GM21447 (cell line): ENCODE measurements around the gene ATP2B3.

Source experiments
- ATAC-seq: cut with Tn5 transposase; IDR thresholded peaks from one replicate; pipeline ENCODE4 v1.9.1; 2021; ENCODE audit not compliant: unreplicated experiment

The ATP2B3 gene

GRCh38 chrX:153507484-153508178 lies 9.8 kb upstream of the ATP2B3 start:
- peak; percentile 88 for ATAC-seq

DNA sequence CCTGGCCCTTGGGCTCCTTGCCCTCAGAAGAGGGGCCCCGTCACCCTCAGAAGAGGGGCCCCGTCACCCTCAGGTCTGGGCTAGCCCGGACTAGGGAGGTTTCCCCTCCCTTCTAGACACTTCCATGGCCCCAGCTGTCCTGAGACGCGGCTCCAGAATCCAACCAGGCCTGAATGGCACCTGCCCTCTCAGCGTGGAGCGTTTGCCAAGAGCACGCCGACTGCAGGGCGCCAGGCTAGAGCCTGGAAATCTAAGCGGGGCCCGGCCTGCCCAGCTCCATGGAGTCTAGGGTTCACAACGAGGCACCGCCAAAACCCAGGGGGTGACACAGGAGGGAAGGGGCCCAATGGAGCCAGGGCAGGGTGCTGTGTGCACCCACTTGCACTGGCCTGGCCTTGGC lies 7.8 kb upstream of the ATP2B3 start:
- ATAC-seq: no peak

DNA sequence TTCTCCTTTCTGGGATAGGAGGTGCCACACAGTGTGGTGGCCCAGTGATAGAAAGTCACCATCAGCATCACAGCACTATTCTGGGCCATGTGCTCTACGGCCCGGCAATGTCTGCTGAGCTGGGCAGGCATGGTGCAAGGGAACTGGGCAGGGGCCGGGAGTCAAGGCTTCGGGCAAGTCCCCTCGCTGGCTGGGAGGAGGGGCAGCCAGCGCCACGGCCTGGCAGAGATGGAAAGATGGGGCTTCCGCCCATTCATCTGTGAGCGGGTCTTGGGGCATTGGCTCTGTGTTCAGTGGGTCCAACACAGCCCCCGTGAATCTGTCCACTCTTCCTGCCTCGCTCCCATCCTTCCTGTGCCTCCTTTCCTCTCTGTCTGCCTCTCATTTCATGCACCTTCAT lies 7.1 kb upstream of the ATP2B3 start:
- no peak for ATAC-seq

GRCh38 chrX:153511784-153512500 lies 5.5 kb upstream of the ATP2B3 start:
- no peak for ATAC-seq

DNA sequence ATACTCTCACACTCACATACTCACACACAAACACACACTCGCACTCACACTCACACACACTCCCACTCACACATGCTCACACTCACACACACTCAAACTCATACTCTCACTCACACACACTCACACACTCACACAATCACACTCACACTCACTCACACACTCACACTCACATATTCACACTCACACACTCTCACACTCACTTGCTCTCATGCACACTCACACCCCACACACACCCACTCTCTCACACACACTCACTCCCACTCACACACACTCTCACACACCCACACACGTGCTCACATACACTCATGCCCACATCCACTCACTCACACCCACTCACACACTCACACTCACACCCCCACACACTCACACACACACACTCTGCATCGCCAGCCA lies 4.9 kb upstream of the ATP2B3 start:
- ATAC-seq: no peak

DNA sequence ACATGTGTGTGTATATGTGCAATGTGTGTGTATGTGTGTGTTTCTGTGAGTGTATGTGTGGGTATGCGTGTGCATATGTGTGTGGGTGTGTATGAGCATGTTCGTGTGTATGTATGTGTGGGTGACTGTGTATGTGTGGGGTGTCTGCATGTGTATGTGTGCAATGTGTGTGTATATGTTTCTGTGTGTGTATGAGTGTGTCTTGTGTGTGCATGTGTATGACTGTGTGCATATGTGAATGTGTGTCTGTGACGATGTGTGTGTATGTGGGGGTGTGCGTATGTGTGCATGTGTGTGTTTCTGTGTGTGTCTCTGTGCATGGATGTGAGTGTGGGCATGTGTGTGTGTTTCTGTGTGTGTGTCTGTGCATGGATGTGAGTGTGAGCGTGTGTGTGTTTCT lies 4.2 kb upstream of the ATP2B3 start:
- no peak for ATAC-seq

DNA sequence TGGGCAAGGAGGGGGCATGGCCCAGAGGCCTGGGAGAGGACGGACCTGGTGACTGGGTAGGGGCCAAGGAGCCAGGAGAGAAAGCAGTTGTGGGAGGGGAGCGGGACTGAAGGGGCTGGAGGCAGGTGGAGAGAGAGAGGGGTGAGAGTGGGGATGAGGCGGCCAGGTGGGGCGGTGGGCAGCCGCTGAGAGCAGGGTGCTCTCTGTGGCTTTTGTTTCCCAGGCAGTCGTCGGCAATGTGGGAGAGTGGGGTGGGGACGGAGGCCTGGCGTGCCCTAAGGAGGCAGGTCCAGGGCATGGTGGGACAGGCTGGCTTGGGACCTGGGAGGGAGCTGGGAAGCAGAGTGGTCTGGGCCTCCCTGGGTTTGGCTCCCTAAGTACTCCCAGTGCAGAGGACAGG lies 3.2 kb upstream of the ATP2B3 start:
- no peak for ATAC-seq

GRCh38 chrX:153515435-153515834 lies 2.0 kb upstream of the ATP2B3 start:
- ATAC-seq: no peak

DNA sequence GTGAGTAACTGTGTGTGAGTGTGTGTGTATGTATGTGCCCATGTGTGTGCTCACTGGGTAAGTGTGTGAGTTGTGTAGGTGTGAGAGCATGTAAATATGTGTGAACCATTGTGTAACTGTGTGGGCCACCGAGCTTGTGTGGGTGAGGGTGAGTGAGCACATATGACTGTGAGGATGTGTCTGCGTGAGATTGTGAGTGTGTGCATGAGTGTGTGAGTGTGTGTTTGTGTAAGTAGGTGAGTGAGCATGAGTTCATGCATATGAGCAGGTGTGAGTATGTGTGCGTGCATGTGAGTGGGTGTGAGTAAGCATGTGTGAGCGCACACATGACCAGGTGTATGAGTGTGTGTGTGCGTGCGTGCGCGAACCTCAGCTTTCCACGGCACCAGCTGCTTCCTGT lies 1.4 kb upstream of the ATP2B3 start:
- ATAC-seq: no peak

DNA sequence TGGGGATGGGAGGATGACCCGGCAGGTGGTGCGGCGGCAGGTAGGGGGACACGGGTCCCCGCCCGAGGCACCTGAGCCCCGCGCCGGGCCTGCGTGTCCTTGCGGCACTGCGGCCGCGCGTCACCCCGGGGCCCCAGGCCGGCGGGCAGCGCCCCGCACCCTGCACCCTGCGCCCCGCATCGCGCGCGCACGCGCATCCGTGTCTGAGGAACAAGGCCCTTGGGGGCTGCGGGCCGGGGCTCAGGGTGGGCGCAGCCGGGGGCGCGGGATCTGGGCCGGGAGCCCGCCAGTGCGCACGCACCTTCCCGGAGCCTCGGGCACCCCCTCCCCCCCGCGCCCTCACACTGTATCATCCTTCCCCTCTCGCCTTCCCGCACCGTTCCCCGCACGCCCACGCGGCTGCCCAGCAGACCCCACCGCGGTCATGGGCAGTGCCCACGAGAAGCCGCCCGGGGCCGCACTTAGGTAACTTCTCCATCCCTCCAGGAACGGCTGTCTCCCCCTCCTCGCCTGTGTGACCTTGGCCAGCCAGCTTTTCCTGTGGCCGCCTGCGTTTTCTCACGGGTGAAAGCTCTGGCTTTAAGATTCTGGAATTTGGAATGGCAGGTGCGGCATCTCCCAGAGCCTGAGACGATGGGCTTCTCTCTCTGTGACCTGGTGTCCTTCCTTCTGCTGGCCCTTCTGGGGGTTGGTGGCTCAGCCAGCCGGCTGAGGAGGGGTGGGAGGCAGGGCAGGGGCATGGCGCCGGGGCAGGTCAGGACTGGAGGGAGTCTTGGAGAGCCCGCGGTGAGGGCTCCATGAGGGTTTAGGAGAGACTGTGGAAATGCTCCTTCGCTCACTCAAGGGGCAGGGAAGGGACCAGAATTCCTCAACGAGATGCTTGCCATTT lies 748 bp downstream of the ATP2B3 start:
- ATAC-seq: no peak

- no peak for ATAC-seq
Measured at GRCh38 chrX:153519569-153520286, 2.3 kb downstream of the ATP2B3 start.

DNA sequence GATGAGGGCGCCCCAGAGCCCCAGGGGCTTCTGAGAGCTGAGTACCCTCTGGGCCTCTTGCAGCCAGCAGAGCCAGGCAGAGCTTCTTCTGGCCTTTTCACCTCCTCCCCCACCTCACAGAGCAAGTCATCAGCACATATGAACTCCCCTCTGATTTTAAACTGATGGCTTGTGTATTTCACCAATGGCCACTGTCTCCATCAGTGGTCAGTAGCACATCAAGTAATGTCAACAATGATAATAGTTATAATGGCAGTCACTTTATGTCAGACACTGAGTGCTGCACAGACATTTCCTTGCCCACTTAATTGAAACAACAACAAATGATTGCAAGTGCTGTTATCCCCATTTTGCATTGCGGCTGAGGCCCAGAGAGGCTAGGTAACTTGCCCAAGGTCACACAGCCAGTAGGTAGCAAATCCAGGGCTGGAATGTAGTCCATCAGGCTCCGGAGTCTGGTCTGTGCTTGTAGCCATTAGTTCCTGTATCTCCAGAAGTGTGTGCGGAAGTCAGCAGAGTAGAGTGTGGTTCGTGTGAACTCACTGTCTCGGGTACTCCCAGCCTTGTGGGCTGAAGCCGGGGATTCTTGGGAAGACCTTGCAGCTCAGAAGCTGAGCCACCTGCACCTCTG lies 3.0 kb downstream of the ATP2B3 start:
- ATAC-seq: no peak

GRCh38 chrX:153521034-153521433 lies 3.6 kb downstream of the ATP2B3 start:
- ATAC-seq: no peak

- no peak for ATAC-seq
Measured at GRCh38 chrX:153522259-153522658, 4.8 kb downstream of the ATP2B3 start.

- ATAC-seq: no peak
Measured at GRCh38 chrX:153523269-153523668, 5.8 kb downstream of the ATP2B3 start.

GRCh38 chrX:153524234-153524633 lies 6.8 kb downstream of the ATP2B3 start:
- ATAC-seq: no peak

DNA sequence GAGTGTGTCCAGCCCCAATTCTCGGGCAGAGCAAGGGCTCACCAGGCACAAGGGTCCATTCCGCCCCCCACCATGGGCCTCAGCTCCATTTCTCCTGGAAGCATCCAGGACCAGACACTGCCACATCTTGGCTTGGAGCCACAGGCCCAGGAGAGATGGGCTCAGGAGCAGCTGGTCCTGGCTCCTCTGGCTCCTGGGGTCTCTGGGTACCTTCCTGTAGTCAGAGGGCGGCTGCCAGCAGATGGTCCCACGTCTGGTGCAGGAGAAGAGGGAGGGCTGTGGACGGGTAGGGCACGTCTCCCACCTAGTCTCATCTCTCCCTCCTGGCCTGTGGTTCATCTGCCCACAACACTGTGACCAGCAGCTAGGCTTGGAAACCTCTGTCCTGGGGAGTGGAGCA lies 8.0 kb downstream of the ATP2B3 start:
- ATAC-seq: no peak

GRCh38 chrX:153526042-153526441 lies 8.6 kb downstream of the ATP2B3 start:
- no peak for ATAC-seq

- ATAC-seq: no peak
Measured at GRCh38 chrX:153526801-153527200, 9.4 kb downstream of the ATP2B3 start.

- no peak for ATAC-seq
Measured at GRCh38 chrX:153527208-153527607, 9.8 kb downstream of the ATP2B3 start.
